Amniotic epithelial cell (primary cell): ENCODE results near the gene SPHK1.
A peak's percentile ranks its signal among the peaks of the same experiment; 100 is the strongest.

Source experiments
- DNase-seq: peaks from one replicate; pipeline ENCODE4 v3.0.0-alpha.2; 2010; ENCODE audit warnings: low read depth

SPHK1 gene

DNA sequence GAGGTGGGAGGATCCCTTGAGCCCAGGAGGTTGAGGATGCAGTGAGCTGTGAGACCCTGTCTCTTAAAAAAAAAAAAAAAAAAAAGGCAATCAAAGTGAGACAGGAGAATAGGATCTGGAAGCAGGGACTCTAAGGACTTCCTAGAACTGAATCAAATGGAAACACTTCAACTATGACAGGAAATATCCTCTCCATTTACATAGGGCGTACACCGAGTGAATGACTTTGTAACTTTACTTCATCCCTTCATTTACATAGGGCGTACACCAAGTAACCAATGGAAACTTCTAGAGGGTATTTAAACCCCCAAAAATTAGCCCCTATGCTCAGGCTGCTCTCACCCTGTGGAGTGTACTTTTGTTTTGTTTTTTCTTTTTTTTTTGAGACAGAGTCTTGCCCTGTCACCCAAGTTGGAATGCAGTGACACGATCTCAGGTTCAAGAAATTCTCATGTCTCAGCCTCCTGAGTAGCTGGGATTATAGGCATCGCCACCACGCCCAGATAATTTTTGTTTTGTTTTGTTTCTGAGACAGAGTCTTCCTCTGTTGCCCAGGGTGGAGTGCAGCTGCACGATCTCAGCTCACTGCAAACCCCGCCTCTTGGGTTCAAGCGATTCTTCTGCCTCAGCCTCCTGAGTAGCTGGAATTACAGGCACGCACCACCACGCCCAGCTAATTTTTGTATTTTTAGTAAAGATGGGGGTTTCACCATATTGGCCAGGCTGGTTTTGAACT, 21.1 kb upstream of the SPHK1 start:
- no peak for DNase-seq

DNA sequence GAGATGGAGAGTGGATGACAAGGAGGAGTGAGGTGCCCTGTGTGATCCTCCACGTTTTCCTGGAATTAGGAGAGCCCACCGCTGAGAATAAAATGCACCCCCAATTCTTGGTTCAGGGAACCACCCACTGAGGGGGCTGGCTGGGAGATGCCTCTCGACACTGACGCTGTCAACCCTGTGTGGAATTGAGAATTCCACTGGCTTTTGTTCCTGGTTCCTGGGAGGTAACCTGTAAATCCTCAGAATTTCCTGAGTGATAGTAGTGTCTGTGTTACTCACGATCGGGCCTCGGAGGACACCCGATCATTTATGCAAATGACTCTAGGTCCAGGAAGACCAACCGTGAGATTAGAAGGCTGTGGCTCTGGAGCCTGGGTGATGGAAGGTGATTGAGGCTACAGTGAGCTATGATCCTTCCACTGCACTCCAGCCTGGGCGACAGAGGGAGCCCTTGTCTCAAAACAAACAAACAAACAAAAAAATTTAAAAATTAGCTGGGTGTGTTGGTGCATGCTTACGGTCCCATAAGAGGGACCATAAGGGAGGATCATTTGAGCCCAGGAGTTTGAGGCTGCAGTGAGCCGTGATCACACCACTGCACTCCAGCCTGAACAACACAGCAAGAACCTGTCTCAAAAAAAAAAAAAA, 19.0 kb upstream of the SPHK1 start:
- DNase-seq: no peak

DNA sequence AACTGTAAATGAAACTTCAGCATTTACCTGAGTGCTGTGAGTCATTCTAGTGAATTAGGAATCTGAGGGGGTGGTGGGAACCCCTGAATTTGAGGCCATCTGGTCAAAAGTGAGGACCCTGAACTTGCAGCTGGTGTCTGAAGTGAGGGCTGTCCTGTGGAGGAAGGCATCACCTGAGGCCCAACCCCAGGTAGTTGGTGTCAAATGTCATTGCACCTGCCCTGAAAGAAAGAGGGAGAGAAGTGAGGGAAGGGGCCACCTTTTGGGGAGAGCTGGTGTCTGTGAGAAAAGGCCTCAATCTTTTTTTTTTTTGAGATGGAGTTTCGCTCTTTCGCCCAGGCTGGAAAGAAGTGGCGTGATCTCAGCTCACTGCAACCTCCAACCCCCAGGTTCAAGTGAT, 18.2 kb upstream of the SPHK1 start:
- no peak for DNase-seq

DNA sequence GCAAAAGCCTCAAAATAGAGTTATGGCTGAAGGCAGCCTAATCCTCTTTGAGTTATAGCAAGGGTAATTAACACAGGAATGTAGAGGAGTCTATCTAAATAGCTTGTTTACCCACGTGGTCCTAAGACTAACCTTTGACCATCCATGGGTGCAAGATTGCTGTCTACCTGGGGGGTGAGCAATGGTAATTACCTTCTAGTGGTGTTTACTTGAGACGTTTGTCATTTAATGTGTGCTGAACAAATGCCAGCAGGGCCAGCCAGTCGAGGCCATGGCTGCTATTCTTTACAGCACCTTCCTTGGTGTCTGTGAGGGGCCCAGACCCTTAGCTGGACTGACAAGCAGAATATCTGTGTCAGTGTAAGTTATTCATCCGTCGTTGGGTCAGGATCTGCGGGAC, 16.8 kb upstream of the SPHK1 start:
- DNase-seq: no peak

DNA sequence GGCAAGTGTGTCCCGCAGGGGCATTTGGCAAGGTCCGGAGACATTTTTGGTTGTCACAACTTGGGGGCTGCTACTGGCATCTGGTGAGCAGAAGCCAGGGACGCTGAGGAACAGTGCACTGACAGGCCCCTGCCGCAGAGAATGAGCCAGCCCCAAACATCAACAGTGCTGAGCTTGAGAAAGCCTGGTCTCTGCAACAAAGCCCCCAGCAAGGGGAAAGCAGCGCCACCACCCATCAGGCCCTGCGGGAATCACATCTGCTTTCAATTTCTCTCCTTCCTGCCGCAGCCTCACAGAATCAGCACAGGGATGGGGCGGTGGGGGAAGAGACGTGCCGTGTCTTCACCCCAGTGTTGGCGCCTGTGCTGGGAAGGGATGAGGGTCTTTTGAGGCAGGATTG, 15.9 kb upstream of the SPHK1 start:
- DNase-seq: no peak

DNA sequence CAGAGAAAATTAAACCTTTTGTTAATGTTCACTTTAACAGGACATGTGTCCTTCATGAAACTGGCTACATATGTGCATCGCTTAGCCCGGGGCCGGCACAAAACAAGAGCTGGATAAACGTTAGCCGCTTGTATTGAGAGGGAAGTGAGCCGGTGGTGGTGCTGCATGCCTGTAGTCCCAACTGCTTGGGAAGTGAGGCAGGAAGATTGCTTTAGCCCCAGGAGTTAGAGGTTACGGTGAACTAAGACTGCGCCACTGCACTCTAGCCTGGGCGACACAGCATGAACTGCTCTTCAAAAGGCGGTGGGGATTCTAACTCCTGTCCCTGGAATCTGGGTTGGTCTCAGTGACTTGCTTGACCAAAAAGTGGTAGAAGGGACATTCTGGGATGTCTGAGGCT, 15.0 kb upstream of the SPHK1 start:
- no peak for DNase-seq

DNA sequence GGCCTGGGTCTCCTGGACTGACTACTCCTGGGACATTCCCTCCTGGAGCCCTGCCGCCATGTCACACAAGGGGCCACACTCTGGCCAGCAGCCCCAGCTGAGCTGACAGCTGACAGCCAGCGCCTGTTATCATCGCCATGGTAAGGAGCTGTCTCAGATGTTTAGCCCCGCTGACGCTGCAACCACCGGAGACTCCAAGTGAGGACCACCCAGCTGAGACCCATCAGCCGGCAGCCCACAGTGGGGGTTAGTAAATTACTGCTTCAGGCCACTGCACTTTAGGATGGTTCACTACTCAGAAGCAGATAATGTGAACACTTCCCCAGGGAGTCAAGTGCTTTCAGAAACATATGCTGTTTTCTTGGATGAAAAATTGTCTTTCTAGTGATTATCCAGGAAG, 14.6 kb upstream of the SPHK1 start:
- no peak for DNase-seq

DNA sequence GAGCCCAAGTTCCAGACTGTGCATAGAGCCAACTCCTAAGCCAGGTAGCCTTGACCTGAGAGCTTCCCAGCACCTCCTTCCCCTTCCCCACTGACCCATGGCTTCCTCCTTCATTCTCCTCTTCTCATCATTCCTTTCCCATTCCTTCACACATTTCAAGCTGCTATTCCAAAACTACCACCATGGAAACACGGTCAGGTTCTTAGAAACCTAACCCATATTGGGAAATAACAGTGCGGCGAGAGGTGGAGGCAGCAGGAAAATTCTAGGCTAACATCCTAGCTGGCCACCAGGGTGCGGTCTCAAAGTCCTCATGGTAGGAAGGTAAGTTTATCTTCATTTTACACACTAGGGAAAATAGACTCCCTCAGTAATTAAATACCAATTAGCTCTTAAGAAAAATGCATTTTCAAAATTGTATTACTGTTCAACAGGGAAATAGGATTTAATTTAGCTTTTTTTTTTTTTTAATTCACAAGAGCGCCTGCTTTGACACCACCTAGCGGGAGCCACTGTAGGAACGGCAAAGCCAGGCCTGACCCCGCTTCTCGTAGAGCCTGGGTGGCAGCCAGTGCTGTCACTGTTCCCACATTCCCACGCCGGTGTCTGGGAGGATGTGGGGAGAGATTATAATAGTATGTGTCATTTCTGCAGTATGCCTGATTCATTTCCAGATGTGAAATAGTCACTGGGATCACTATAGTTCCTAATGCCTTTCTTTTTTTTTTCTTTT, 14.0 kb upstream of the SPHK1 start:
- DNase-seq: peak; percentile 76

DNA sequence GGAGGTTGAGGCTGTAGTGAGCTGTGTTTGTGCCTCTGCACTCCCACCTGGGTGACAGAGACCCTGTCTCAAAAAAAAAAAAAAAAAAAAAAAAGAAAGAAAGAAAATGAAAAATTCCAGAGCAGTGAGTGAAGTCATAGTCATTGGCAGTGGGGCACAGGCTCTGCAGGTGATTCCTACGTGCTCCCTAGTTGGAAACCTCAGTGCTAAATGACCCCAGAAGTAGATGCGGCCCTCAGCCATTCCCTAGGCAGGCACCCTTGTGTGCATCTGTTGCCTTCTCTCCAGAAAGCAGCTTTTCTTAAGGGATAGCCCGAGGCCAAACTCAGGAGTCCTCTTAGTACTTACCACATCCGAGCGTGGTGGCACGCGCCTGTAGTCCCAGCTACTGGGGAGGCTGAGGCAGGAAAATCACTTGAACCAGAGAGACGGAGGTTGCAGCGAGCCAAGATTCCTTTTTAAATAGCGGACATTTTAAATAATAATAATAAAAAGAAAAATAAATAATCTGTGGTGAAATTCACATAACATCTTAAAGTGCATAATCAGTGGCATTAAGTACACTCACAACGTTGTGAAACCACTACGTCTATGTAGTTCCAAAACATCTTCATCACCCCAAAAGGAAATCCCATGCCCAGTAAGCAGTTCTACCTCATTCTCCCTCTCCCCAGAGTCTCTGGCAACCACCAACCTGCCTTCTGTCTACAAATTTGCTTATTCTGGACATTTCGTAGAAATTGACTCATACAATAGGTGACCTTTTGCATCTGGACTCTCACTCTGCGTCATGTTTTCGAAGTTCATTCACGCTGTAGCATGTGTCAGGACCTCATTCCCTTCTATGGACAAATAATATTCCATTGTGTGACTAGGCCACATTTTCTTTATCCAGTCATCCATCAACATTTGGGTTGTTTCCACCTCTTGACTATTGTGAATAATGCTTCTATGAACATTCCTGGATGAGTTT, 12.5 kb upstream of the SPHK1 start:
- DNase-seq: peak; percentile 91

DNA sequence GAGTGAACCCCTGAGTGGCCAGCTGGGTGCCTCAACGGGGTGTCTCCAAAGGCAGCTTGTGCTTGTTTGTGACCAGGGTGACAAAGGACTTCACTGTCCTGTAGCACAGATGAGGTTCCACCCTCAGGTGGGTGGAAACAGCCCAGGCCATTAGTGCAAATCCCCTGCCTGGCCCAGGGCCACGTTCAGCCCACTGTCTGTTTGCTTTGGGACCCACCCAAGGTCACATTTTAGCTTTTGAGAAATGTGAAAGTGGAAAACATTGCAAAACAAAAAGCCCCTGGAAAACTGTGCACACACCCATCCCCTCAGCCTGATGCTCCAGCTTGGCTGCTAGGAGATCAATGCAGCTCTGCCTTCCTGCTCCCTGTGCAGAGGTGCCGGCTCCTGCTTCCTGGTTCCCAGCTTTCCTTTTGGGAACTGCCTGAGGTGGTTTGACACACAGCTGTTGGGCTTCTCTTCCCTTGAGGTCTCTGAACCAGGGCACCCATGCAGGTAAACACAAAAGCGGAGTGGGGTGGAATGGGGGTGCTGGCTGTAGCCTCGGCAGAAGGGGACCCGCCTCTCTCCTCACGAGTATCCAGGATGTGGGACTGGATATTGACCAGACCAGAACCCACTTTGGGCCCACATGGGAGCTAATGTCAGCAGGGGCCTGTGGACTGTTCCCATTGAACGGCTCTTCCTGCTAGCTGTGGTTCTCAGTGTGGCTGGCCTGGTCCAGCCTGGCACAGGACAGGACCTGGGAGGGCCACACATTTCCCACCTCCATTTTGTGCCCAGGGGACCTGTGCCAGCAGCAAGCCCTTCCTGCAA, 7.9 kb upstream of the SPHK1 start:
- no peak for DNase-seq

DNA sequence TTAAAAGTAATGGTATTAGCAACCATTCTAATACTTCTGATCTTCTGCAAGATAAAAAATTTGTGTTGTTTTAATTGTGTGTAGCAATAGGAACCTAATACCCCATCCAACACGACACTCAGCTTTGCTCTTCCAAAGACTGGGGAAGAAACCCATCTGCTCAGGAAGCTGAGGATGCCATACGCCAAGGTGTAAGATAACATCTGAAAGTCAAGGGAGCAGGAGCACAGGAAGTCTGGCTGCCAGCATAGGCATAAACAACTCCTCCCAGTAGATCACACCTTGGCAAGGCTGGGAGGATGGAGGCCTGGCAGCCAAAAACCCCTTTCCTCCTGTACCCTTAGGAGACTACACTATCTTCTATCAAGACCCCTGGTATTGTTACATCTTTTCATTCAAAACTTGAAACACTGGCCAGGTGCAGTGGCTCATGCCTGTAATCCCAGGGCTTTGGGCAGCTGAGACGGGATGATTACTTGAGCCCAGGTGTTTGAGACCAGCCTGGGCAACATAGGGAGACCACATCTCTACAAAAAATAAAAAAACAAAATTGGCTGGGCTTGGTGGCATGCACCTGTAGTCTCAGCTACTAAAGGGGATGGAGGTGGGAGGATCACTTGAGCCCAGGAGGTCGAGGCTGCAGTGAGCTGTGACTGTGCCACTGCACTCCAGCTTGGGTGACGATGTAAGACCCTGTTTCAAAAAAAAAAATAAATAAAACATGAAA, 5.7 kb upstream of the SPHK1 start:
- no peak for DNase-seq

DNA sequence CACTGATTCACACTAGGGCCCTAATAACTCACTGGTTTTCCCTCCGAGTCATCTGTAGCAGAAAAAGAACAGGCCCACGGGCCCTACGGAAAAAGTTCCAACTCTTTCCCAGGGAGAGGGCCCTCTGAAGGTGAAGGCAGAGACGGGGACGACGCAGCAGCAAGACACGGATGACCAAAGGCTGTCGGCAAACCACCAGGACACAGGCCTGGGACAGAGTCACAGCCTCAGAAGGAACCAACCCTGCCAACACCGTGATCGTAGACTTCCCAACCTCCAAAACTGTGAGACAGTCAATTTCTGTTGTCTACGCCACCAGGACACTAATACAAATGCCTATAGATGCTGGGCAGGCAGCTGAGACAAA, 5.2 kb upstream of the SPHK1 start:
- DNase-seq: no peak

DNA sequence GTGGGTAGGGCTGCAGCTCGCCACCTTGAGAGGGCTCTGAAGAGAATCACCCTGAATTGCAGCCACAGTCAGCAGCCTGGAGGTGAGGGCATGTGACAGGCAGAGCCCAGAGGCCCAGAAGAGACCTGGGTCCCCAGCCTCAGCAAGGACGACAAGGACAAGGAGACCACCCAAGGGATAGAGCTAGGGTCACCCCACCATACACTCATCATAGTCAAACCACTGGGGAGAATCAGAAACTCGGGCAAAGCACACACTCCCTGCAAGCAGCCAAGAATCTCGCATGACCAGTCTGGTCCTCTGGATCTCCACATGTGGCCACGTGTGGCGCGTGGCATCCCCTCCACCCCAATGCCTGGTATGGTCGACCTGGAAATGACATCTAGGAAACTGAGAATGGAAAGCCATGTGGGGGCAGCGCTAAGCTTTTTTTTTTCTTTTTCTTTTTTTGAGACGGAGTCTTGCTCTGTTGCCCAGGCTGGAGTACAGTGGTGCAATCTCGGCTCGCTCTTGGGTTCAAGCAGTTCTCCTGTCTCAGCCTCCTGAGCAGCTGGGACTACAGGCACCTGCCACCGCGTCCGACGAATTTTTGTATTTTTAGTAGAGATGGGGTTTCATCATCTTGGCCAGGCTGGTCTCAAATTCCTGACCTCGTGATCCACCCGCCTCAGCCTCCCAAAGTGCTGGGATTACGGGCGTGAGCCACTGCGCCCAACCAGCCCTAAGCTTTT, 4.6 kb upstream of the SPHK1 start:
- DNase-seq: no peak

DNA sequence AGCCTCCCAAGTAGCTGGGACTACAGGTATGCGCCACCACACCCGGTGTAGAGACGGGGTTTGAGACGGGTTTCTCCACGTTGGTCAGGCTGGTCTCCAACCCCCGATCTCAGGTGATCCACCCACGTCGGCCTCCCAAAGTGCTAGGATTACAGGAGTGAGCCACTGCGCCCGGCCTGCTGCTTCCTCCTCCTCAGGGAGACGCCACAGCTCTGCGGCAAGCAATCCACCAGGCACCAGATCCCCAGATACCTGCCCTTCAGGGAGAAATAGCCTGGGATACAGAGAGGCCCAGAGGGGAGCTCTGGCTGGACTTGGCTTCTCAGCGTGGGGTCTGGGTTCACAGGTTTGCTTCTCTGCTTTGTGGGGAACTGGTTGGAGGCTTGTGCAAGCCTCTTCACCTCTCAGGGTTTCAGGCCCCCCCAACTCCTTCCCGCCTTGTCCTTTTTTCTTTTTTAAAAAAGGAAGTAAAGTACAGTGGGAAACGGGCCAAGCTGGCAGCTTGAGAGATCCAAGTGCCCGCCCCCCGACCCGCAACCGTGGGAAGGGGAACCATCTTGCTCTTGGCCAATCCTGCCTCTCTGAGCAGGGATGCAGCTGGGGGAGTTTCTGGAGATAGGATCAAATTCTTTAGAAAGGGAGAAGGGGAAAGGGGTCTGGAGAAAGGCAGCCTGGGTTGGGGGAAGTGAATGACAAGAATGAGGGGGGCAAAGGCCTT, 2.6 kb upstream of the SPHK1 start:
- no peak for DNase-seq

DNA sequence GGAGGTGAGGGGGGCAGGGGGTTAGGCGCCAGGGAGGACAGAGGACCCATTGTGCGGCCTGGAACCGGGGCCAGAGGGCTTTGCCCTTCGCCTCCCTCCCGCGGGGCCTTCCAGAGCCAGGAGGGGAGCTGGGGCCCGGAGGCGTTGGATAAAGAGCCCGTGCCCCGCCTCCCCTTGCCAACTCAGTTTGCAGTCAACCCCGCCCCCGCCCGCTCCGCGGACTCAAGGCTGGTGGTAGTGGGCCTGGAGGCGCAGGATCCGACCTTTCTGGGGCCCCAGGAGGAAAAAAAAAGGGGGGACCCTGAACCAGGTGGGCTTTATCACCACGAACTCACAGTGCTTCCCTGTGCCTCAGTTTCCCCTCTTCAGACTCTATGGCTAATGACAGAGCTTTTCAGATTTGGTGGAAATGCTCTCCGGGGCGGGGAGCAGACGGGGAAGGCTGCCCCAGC, 2.0 kb upstream of the SPHK1 start:
- no peak for DNase-seq

DNA sequence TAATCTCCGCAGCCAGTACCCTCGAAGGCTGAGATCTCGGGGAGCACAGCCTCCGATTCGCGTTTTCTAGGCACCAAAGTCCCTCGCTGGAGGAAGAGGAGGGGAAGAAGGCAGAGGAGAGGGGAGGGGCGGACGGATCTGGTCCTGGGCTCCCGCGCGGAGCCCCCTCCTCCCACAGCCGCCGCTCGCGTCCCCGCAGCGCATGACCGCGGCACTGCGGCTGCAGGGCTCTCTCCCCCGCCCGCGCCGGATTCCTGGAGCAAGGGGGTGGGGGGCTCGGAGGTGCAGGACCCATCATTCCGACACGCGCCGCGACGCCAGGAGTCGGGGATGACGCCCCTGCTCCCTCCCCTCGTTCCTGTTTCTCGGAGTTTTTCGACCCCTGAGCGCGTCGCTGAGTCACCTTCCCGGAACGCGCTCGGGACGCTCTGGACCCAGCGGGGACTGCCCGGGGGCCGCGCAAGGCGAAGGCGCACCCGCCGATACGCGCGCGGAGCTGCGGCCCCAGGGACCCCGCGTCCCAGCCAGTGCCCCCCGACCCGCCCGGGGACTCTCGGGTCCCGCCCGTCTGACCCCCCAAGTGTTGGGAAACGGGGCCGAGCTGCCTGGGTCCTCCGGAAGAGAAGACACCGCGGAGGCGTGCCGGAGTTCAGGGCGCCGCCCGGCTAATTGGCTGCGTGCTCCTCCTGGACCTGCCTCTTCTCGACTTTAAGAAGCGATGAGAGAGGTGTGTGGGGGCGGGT, 1.4 kb upstream of the SPHK1 start:
- peak; percentile 44 for DNase-seq

DNA sequence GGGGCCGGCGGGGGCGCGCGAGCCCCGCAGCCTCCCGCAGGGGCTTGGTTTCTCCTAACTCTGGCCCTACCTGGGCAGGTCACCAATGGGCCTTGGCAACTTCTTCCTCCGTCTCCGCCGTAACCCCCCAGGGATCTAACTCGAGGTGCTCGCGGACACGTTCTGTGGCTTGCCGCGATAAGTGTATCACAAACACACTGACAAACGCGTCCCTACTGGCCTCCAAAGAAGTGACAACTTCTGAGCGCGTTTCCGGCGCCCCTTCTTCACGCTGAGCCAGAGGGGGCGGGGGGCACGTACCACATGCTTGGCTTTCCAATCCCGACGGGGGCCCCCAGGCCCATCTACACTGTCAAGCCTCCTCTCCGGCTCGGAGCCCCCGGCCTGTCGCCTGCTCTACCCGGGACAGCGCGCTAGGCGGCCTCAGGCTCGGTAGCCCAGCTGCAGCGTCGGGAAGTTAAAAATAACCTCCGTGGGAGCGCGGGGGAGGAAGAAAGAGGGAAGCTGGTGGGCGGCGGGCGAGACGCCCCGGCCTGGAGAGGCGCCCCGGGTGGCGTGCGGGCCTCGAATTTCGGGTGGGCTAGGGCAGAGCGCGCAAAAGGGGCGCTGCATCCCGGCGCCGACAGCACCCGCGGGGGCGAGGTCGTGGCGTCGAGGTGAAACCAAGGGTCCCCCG, 725 bp upstream of the SPHK1 start:
- peak; percentile 26 for DNase-seq
